Transverse colon (tissue), 4 donors: ENCODE data around the gene XAGE2. TPM values are rescaled to one million over a fixed set of nuclear protein-coding genes. Genes with fewer than 3 reads are reported as not detected.
"Not testable (repeated sequence)": the region's sequence is repeated elsewhere in the genome, so short reads cannot be mapped to it uniquely, and the experiment has no call there.

Experiments used
- DNase-seq: peaks from one replicate; pipeline ENCODE4 v3.0.0-alpha.2; 2019
- H3K27ac ChIP-seq, 4 donors: fragments of 200-600 bp; sonication (generic); 2 replicates each; pipeline ENCODE4 v1.5.1; 2016 to 2018; ENCODE audit warnings: inconsistent platforms in 4 of 4
- H3K27me3 ChIP-seq: fragments of 200-600 bp; sonication (generic); 2 replicates; pipeline ENCODE4 v1.5.1; 2017; ENCODE audit warnings: inconsistent platforms
- H3K36me3 ChIP-seq, 4 donors: fragments of 200-600 bp; sonication (generic); 2 replicates each; pipeline ENCODE4 v1.5.1; 2017 to 2019; ENCODE audit warnings: inconsistent platforms in 4 of 4
- H3K4me1 ChIP-seq, 4 donors: fragments of 200-600 bp; sonication (generic); 2 replicates each; pipeline ENCODE4 v1.5.1; 2017 to 2020; ENCODE audit warnings: inconsistent platforms in 4 of 4
- H3K4me3 ChIP-seq, 4 donors: fragments of 200-600 bp; sonication (generic); 1 replicate in 1 of 4; 2 replicates in 3 of 4; pipeline versions ENCODE4 v1.5.1 to v1.6.1; 2017 to 2019; ENCODE audit warnings: inconsistent platforms in 4 of 4
- H3K9me3 ChIP-seq, 2 donors: fragments of 200-600 bp; sonication (generic); 2 replicates each; pipeline ENCODE4 v1.5.1; 2017 to 2019; ENCODE audit warnings: inconsistent platforms in 2 of 2
- EP300 ChIP-seq: sonication (generic); formaldehyde crosslinking; IDR thresholded peaks from one replicate; pipeline ENCODE4 v1.6.1; 2017; ENCODE audit warnings: antibody characterized with exemption, low read depth
- POLR2A ChIP-seq: fragments of 450-650 bp; IDR thresholded peaks from one replicate; pipeline ENCODE4 v1.6.1; 2016; ENCODE audit warnings: antibody characterized with exemption, mild to moderate bottlenecking, moderate library complexity
- POLR2AphosphoS5 ChIP-seq, 3 donors: sonication (generic); formaldehyde crosslinking; IDR thresholded peaks; one replicate each; pipeline ENCODE4 v1.6.1; 2016; ENCODE audit warnings: antibody characterized with exemption in 3 of 3
- WGBS, 2 donors: methylation state at CpG; one replicate each; pipeline ENCODE4 v1.1.5; 2018; ENCODE audit warnings: low coverage in 1 of 2; 5-methylcytosine and 5-hydroxymethylcytosine counted together
- in situ Hi-C, 4 donors: fragments of 200-750 bp; cut with MboI; loops; one replicate each; pipeline versions ENCODE4 v1.15.0 to v1.15.1; 2017; ENCODE audit warnings: low sequenced_read_pairs in 3 of 4, low pct_ligation_motif_present in 1 of 4, low pct_unique_long_range_greater_than_20kb in 1 of 4
- intact Hi-C: fragments of 100-400 bp; cut with DNase I; formaldehyde crosslinking; loops from one replicate; pipeline ENCODE4 v1.15.1; 2023; ENCODE audit warnings: low total_unique reads
- total RNA-seq, 4 donors: library from RNA; depleted of rRNA; stranded (reverse); fragments of >200 nt; gene quantifications; one replicate each; pipeline ENCODE4 v1.1.0, GENCODE V29; 2016
- TF ChIP-seq, protein P1 (sequence below), 5 experiments: fragments of 200-600 bp in 3 of 5; fragments of 450-650 bp in 2 of 5; sonication (generic) in 3 of 5; IDR thresholded peaks; 1 replicate in 2 of 5; 2 replicates in 3 of 5; pipeline ENCODE4 v1.5.1; 2016 to 2017; ENCODE audit warnings: antibody characterized with exemption in 5 of 5, inconsistent platforms in 3 of 5, mild to moderate bottlenecking in 2 of 5, moderate library complexity in 1 of 5

XAGE2 gene, protein sequence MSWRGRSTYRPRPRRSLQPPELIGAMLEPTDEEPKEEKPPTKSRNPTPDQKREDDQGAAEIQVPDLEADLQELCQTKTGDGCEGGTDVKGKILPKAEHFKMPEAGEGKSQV
- total RNA-seq: not detected

DNA sequence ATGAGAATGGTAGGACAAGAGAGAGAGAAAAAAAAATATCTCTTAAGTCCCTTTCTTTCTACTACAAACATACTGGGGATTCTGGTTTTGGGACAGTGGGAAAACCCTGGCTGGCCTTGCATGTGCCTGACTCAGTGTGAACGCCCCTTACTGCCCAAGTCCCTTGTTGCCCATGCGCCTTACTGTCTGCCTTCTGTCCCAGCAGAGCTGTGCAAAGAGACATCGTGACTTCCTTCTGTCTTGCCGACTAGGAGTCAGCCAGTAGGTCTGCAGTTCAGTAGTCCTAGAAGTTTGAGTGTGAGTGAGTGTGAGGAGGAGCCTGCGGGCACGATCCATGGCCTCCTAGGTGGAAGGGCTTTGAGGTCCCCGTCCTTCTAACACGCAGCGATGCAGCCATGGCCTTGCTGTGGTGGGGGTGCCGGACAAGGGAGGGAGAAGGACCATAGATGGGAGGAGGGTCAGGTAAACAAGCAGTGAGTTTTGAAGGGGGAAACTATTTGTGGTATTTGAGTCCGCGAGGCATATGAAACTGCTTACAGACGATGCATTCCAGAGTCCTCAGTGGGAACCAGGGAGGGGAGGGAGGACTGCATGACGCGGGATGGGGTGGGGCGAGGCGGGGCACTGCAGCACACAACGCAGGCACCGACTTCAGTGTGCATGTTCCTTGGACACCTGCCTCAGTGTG, at the start of gene XAGE2:
XAGE2 (plus strand) TSS at position 654 of the 688 bp plus-strand sequence. CDS start 994 bp downstream, outside the sequence.
- in situ Hi-C loops (no loop called here), intact Hi-C loops (no loop called here)
- no peaks in the 10 kb centered on the region for H3K36me3 ChIP-seq
- no peak within 1 kb of the TSS for H3K27ac ChIP-seq
- no peak for TF ChIP-seq EP300
- TF ChIP-seq POLR2AphosphoS5 (IDR thresholded peaks at IDR 0.05): no peak
- TF ChIP-seq POLR2A: no peak
- TF ChIP-seq, protein P1, sequence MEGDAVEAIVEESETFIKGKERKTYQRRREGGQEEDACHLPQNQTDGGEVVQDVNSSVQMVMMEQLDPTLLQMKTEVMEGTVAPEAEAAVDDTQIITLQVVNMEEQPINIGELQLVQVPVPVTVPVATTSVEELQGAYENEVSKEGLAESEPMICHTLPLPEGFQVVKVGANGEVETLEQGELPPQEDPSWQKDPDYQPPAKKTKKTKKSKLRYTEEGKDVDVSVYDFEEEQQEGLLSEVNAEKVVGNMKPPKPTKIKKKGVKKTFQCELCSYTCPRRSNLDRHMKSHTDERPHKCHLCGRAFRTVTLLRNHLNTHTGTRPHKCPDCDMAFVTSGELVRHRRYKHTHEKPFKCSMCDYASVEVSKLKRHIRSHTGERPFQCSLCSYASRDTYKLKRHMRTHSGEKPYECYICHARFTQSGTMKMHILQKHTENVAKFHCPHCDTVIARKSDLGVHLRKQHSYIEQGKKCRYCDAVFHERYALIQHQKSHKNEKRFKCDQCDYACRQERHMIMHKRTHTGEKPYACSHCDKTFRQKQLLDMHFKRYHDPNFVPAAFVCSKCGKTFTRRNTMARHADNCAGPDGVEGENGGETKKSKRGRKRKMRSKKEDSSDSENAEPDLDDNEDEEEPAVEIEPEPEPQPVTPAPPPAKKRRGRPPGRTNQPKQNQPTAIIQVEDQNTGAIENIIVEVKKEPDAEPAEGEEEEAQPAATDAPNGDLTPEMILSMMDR (IDR thresholded peaks at IDR 0.05): no peak
- H3K4me1 ChIP-seq: no peaks in the 10 kb centered on the region
- H3K4me3 ChIP-seq: no peak within 1 kb of the TSS
- 79% methylated on average over 19 of the region's 19 CpGs; no CpG with 5 or more reads in 1 of the 2 donors for WGBS, 2 donors
- no peaks in the 10 kb centered on the region for H3K27me3 ChIP-seq
- no peaks in the 10 kb centered on the region for H3K9me3 ChIP-seq
- no peak for DNase-seq

GRCh38 chrX:52337410-52337809, 31.4 kb upstream of the XAGE2 start:
- intact Hi-C loops (no loop called here), in situ Hi-C loops (loop anchor here in 1 of 4 donors (25.0 kb wide), 1 partner anchor 100 kb away; no protein-coding TSS in a partner anchor)
- Histone ChIP-seq H3K36me3 (no peaks in the 10 kb centered on the region), H3K27me3 (no peaks in the 10 kb centered on the region), H3K9me3 (no peaks in the 10 kb centered on the region), H3K4me3 (no peak overlapping the region), H3K27ac (no peak overlapping the region), H3K4me1 (no peaks in the 10 kb centered on the region)
- 59% methylated on average over 4 of the region's 4 CpGs; no CpG with 5 or more reads in 1 of the 2 donors for WGBS, 2 donors
- no peak for DNase-seq
- no peak for TF ChIP-seq EP300
- TF ChIP-seq POLR2A: no peak
- no peak for TF ChIP-seq POLR2AphosphoS5 (IDR thresholded peaks at IDR 0.05)
- TF ChIP-seq, protein P1 (IDR thresholded peaks at IDR 0.05): no peak

DNA sequence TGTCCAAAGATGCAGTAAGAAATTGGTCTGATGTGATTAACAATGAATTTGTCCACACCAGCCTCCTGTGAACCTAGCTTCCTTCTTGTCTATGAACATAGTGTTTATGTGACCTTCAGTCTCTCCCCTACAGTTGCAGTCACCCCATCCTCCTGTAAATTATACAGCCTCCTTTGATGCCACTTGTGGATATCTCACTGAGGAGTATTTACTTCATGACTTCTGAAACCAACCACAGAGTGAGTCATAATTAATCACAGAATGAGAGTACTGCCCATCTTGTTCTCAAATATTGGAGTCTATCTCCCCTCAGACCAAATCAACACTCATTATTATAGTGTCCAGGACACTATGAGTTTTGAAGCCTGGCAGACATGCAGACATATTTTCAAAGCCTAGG, 27.3 kb upstream of the XAGE2 start:
- in situ Hi-C loops: loop anchor here in 1 of 4 donors (25.0 kb wide), 1 partner anchor 104 kb away; no protein-coding TSS in a partner anchor
- H3K27ac ChIP-seq: no peak overlapping the region
- H3K4me1 ChIP-seq: no peaks in the 10 kb centered on the region
- no peaks in the 10 kb centered on the region for H3K9me3 ChIP-seq
- no peak overlapping the region for H3K4me3 ChIP-seq
- DNase-seq: no peak
- no peak for TF ChIP-seq POLR2A
- TF ChIP-seq, protein P1 (IDR thresholded peaks at IDR 0.05): no peak
- TF ChIP-seq POLR2AphosphoS5 (IDR thresholded peaks at IDR 0.05): no peak
- no peak for TF ChIP-seq EP300
- intact Hi-C loops: no loop called here
- no peaks in the 10 kb centered on the region for H3K36me3 ChIP-seq
- no peaks in the 10 kb centered on the region for H3K27me3 ChIP-seq

DNA sequence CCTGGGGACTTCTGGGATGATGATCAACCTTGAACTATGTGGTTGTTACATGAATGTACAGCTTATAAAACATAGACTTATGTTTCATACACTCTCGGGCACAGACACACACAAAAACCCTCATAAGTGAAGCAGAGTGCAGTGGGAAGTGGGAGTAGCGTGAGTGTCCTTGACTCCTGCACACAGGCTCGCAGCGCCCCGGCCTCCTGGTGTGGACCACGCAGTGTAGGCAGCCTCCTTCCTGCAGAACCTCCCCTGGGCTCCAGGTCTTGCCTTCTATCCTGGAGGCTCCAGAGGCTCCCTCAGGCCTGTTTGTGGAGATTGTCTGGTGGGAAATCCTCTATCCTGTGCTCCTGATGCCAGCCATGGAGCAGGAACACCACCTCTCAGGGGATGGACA, 25.7 kb upstream of the XAGE2 start:
- DNase-seq, H3K4me3 ChIP-seq, H3K27ac ChIP-seq, H3K4me1 ChIP-seq, H3K9me3 ChIP-seq, H3K36me3 ChIP-seq, H3K27me3 ChIP-seq, intact Hi-C loops: not testable (repeated sequence)
- in situ Hi-C loops: loop anchor here in 1 of 4 donors (25.0 kb wide), 1 partner anchor 106 kb away; no protein-coding TSS in a partner anchor
- WGBS, 2 donors: 70% methylated on average over 6 of the region's 6 CpGs; no CpG with 5 or more reads in 1 of the 2 donors
